Left colon (tissue), 2 donors: Measurements from ENCODE around the gene MARCHF4. TPM values are rescaled to one million over a fixed set of nuclear protein-coding genes. Genes with fewer than 3 reads are reported as not detected.

Experiments used
- ATAC-seq: fragments of 200-7000 bp; cut with Tn5 transposase; one replicate; pipeline ENCODE4 v1.9.1; 2020; ENCODE audit warnings: mild to moderate bottlenecking, moderate library complexity
- DNase-seq, 2 donors: peaks; one replicate each; pipeline ENCODE4 v3.0.0-alpha.2; 2020
- intact Hi-C, 2 donors: fragments of 100-400 bp; cut with DNase I in 1 of 2; cut with micrococcal nuclease in 1 of 2; formaldehyde crosslinking; loops; one replicate each; pipeline versions ENCODE4 v1.11.2 to v1.14.0; 2022; cut with DNase I, micrococcal nuclease
- total RNA-seq, 2 donors: library from RNA; stranded (reverse); fragmentation: NEBNext Ultra II Directional; extraction: Animal tissue kit (Norgen Biotek cat#: 25700); gene quantifications; one replicate each; pipeline ENCODE4 v1.2.1, GENCODE V29; 2021
- donor health status: DM: no; HTN: no; CAD: no.
- donor health status: DM: yes; HTN: yes; CAD: no.

The MARCHF4 gene
- total RNA-seq, 2 donors from 2014 or later, result 0.37 to 0.73 TPM

GRCh38 chr2:216327447-216327935 lies 44.8 kb downstream of the MARCHF4 start:
- DNase-seq, result no peak
- no peak for ATAC-seq
- intact Hi-C loops, result no loop called here

Other genes starting within 250 kb of the MARCHF4 start
- 10 to 100 TPM; 14.7 to 16.1 TPM for gene SMARCAL1, start 40.0 kb upstream of the MARCHF4 start, total RNA-seq
- 1,000 to 10,000 TPM; 1,768 to 1,865 TPM for gene RPL37A, start 126.4 kb upstream of the MARCHF4 start, total RNA-seq